SK-N-MC (cell line): ENCODE results near the gene CYP1A1.

Experiments used
- DNase-seq: peaks from one replicate; pipeline ENCODE4 v3.0.0-alpha.2; 2011; ENCODE audit warnings: low read depth, low spot score
- H3K27ac ChIP-seq: fragments of 200-600 bp; sonication (generic); 2 replicates; pipeline ENCODE4 v1.5.1; 2016; ENCODE audit warnings: mixed run types
- H3K36me3 ChIP-seq: fragments of 200-600 bp; sonication (generic); 2 replicates; pipeline ENCODE4 v1.6.1; 2017; ENCODE audit warnings: antibody characterized with exemption, low read length, mixed read lengths; ENCODE audit not compliant: insufficient read depth
- H3K4me3 ChIP-seq: fragments of 200-600 bp; sonication (generic); 2 replicates; pipeline ENCODE4 v1.5.1; 2016
- H3K9ac ChIP-seq: fragments of 200-600 bp; sonication (generic); 2 replicates; pipeline ENCODE4 v1.8.0; 2017; ENCODE audit warnings: mixed run types, mixed read lengths; ENCODE audit not compliant: insufficient read length
- H3K9me3 ChIP-seq: fragments of 200-600 bp; sonication (generic); 2 replicates; pipeline ENCODE4 v1.6.1; 2017; ENCODE audit warnings: low read depth, mild to moderate bottlenecking, antibody characterized with exemption, low read length, moderate library complexity, mixed read lengths
- EZH2 ChIP-seq: fragments of 200-600 bp; sonication (generic); IDR thresholded peaks from one replicate; pipeline ENCODE4 v1.6.1; 2017; ENCODE audit warnings: antibody characterized with exemption
- FOXP2 ChIP-seq: optimal IDR thresholded peaks from 2 replicates; pipeline ENCODE3; 2011; ENCODE audit warnings: mild to moderate bottlenecking, moderate library complexity; ENCODE audit not compliant: insufficient read depth; ENCODE audit errors: extremely low read length, control extremely low read depth
- POLR2AphosphoS5 ChIP-seq: IDR thresholded peaks from 2 replicates; pipeline ENCODE4 v1.6.1; 2012; ENCODE audit warnings: mild to moderate bottlenecking, low read depth, low read length, borderline replicate concordance

CYP1A1 gene

DNA sequence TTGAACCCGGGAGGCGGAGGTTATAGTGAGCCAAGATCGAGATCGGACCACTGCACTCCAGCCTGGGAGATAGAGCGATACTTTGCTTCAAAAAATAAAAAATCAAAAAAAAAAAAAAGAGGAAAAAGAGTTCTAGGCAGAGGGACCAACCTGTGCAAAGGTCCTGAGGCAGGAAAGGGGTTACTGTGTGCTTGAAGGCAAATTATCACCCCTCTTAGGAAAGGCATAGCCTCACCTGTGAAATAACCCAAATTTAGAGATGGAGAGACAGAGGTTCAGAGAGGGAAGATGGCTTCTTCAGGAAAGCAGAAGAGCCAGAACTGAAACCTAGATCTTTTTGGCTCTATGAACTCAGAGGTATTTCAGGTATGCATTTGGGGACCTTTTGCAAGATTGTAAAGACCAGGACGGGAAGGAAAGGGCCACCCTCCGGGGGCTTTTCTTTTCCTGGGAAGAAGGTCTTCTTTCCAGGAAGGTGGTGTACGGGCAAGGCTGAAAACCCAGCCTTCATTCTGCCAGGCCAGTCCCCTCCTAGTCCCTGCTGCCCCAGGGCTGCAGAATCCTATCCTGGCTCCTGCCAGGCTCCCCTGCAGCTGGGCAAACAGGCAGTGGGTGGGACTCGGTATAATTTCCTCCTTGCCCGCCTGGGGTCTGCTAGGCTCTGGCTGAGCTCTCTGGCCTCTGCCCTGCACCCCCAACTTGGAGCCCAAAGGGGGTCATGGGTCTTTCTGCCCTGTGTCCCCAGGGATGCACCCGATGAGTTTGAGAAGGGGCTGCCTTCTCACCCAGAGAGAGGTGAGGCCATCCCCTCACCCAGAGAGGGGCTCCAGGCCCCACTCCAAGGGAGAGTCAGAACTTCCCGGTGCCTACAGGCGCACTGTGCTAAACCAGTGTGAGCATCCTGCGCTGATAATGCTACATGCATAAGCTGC, 42.1 kb upstream of the CYP1A1 start:
- H3K36me3 ChIP-seq, result no peaks in the 10 kb centered on the region
- no peak for DNase-seq
- H3K9ac ChIP-seq, result no peak overlapping the region
- H3K27ac ChIP-seq, result no peak overlapping the region
- H3K9me3 ChIP-seq, result no peaks in the 10 kb centered on the region
- no peak for TF ChIP-seq FOXP2
- no peak for TF ChIP-seq POLR2AphosphoS5
- TF ChIP-seq EZH2, result no peak
- no peak overlapping the region for H3K4me3 ChIP-seq

DNA sequence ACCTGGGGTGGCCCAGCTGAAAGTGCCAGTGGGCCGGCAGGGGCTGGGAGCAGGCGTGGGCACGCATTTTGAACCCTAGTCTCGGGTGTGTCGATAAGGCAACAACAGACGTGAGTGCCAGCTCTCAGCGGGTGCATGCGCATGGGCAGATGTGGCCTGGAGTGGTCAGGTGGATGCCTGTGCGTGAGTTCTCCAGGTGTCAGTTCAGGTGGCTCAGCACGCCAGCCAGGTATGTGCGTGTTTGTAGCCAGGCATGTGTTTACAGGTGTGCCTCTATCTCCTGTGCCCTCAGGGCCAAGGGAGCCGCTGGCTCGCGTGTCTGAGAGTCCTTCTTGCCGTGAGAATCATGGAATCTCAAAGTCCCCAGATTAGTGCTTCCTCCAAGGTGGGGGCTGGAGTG, 38.1 kb upstream of the CYP1A1 start:
- DNase-seq, result no peak
- no peak for TF ChIP-seq POLR2AphosphoS5
- no peak for TF ChIP-seq EZH2
- no peak for TF ChIP-seq FOXP2
- H3K27ac ChIP-seq, result no peak overlapping the region
- no peak overlapping the region for H3K9ac ChIP-seq
- no peaks in the 10 kb centered on the region for H3K36me3 ChIP-seq
- no peaks in the 10 kb centered on the region for H3K9me3 ChIP-seq
- no peak overlapping the region for H3K4me3 ChIP-seq

DNA sequence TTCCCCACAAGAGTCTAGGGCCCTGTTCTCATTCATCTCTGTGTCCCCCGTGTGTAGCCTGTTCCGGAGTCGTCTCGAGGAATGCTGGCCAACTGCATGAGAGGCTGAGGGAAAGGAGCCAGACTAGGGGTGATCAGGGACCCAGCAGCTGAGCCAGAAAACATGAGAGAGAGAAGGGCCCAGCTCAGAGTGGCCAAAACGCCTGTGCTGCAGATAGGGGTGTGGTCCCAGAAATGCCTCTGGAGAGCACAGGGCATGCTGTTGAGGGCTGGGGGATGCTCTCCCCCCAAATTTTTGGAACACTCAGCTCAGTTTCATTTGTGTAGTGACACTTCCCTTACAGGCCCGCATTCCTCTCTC, 37.4 kb upstream of the CYP1A1 start:
- TF ChIP-seq POLR2AphosphoS5, result no peak
- no peak for TF ChIP-seq FOXP2
- H3K27ac ChIP-seq, result no peak overlapping the region
- H3K9me3 ChIP-seq, result no peaks in the 10 kb centered on the region
- no peak overlapping the region for H3K4me3 ChIP-seq
- DNase-seq, result no peak
- no peaks in the 10 kb centered on the region for H3K36me3 ChIP-seq
- no peak overlapping the region for H3K9ac ChIP-seq

DNA sequence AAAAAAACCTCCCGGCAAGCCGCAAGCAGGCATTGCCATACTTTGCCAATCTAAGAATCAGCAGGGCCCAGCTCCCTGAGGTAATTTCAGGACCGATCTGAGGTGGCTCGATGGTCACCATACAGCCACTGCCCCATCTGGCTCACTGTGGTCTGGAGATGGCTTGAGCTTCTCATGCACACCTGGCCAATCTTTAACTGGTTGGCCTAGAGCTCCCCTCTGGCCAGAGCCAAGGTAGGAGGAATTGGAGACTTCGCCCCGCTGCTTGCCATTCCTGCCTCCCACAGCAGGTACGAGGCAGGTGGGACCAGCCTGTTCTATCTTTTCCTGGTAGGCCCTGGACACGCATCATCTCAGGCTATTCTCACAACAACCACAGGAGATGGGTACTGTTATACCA, 33.4 kb upstream of the CYP1A1 start:
- DNase-seq, result no peak
- TF ChIP-seq EZH2 (no peak), POLR2AphosphoS5 (no peak), FOXP2 (no peak)

DNA sequence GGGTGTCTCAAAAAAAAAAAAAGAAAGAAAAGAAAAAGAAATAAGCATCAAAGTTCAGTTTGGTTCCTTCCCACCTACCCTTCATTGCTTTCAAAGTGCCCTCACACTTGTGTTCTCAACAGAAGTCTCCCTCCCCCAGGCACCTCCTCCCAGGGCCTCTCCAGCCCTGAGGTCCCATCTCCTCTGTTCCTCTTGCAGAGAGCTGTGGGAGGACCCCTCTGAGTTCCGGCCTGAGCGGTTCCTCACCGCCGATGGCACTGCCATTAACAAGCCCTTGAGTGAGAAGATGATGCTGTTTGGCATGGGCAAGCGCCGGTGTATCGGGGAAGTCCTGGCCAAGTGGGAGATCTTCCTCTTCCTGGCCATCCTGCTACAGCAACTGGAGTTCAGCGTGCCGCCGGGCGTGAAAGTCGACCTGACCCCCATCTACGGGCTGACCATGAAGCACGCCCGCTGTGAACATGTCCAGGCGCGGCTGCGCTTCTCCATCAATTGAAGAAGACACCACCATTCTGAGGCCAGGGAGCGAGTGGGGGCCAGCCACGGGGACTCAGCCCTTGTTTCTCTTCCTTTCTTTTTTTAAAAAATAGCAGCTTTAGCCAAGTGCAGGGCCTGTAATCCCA, 29.4 kb upstream of the CYP1A1 start:
- DNase-seq, result no peak
- Histone ChIP-seq H3K9me3 (no peaks in the 10 kb centered on the region), H3K4me3 (no peak overlapping the region), H3K9ac (no peak overlapping the region), H3K36me3 (no peaks in the 10 kb centered on the region), H3K27ac (no peak overlapping the region)
- TF ChIP-seq FOXP2 (no peak), EZH2 (no peak), POLR2AphosphoS5 (no peak)

More for the DNA sequence above, 33.4 kb upstream of the CYP1A1 start:
- no peaks in the 10 kb centered on the region for H3K36me3 ChIP-seq
- H3K9ac ChIP-seq, result no peak overlapping the region
- H3K27ac ChIP-seq, result no peak overlapping the region
- H3K9me3 ChIP-seq, result no peaks in the 10 kb centered on the region
- H3K4me3 ChIP-seq, result no peak overlapping the region

DNA sequence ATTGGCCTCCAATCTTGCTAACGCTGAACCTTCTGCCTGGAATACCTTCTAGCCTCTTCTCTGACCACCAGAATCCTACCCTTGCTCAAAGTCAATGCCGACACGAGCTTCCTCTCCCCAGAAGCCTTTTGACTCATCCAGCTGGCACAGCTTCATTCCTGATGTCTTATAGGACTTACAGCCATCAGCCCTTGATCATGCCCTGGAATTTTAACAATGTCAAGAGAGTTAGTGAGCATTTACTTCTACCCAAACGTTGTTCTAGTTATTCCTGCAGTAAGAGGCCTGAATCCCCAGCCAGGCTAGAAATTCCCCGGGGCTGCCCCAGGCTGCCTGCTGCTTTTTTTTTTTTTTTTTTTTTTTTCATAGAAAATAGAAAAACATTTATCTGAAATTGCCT, 27.2 kb upstream of the CYP1A1 start:
- H3K36me3 ChIP-seq, result no peaks in the 10 kb centered on the region
- no peak overlapping the region for H3K27ac ChIP-seq
- H3K9ac ChIP-seq, result no peak overlapping the region
- no peak for DNase-seq
- TF ChIP-seq EZH2 (no peak), FOXP2 (no peak), POLR2AphosphoS5 (no peak)
- no peaks in the 10 kb centered on the region for H3K9me3 ChIP-seq
- no peak overlapping the region for H3K4me3 ChIP-seq

DNA sequence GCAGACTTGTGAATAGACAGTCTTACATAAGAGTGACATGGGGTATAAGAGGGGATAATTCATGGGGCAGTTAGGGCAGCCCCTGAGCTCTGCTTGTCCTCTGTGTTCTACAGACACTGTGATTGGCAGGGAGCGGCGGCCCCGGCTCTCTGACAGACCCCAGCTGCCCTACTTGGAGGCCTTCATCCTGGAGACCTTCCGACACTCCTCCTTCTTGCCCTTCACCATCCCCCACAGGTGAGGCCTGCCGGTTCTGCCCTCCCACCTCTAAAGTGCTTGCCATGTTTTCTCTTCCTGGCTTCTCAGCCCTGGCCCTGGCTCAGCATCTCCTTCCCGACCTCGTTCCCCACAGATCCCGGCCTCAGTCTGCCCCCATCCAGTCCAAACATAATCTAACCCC, 26.7 kb upstream of the CYP1A1 start:
- Histone ChIP-seq H3K9ac (no peak overlapping the region), H3K36me3 (no peaks in the 10 kb centered on the region), H3K4me3 (no peak overlapping the region), H3K9me3 (no peaks in the 10 kb centered on the region), H3K27ac (no peak overlapping the region)
- DNase-seq, result no peak
- TF ChIP-seq FOXP2 (no peak), POLR2AphosphoS5 (no peak), EZH2 (no peak)

DNA sequence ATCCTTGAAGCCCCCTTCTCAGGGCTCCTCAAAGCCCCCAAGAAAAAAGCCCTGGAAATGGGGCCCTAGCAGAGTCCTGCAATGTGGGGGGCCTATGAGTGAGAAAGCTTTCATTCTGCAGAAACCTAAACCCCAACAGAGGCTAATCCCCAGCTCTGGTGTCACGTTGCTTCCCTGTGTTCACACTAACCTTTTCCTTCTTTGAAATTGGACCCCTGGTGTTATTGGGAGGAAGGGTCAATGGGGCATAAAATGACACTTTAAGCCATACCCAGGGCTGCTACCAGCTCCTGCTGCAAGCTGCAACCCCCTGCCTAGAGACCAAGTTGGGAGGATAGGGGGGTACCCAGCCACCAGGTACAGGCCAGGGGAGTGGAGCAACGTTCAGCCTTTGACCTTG, 25.4 kb upstream of the CYP1A1 start:
- no peak for DNase-seq
- TF ChIP-seq POLR2AphosphoS5 (no peak), FOXP2 (no peak), EZH2 (no peak)
- Histone ChIP-seq H3K9me3 (no peaks in the 10 kb centered on the region), H3K4me3 (no peak overlapping the region), H3K9ac (no peak overlapping the region), H3K36me3 (no peaks in the 10 kb centered on the region), H3K27ac (no peak overlapping the region)
